ENCODE data around the gene SNX19. TPM values are rescaled to one million over a fixed set of nuclear protein-coding genes. Genes with fewer than 3 reads are reported as not detected.
"Not testable (repeated sequence)": the region's sequence is repeated elsewhere in the genome, so short reads cannot be mapped to it uniquely, and the experiment has no call there.

SNX19 gene
- total and polyA plus RNA-seq, 5 donors, result 17.3 to 59.5 (median 44.9) TPM

GRCh38 chr11:130924750-130925149 lies 8.5 kb upstream of the SNX19 start:
- WGBS, result 44% methylated on average over 3 of the region's 3 CpGs
- Histone ChIP-seq H3K9me3 (ENCODE audit: control insufficient read depth, low read length) (no peaks in the 10 kb centered on the region), H3K27me3 (ENCODE audit: control insufficient read depth, insufficient read depth) (no peaks in the 10 kb centered on the region), H3K27ac (ENCODE audit: low read length) (no peak overlapping the region), H3K4me3 (ENCODE audit: low read length) (no peak overlapping the region), H3K4me1 (ENCODE audit: control insufficient read depth, insufficient read depth, low read length) (no peaks in the 10 kb centered on the region)
- ATAC-seq (no peak), DNase-seq (no peak)
- intact Hi-C loops (cut with DNase I), result loop anchor here in 3 of 4 donors (5.0 to 10.0 kb wide), 3 partner anchors 748 to 753 kb away; no protein-coding TSS in a partner anchor

GRCh38 chr11:130920612-130921011 lies 4.3 kb upstream of the SNX19 start:
- ATAC-seq; H3K27ac ChIP-seq (ENCODE audit: low read length); DNase-seq; H3K4me3 ChIP-seq (ENCODE audit: low read length); H3K9me3 ChIP-seq (ENCODE audit: control insufficient read depth, low read length); H3K27me3 ChIP-seq (ENCODE audit: control insufficient read depth, insufficient read depth); H3K4me1 ChIP-seq (ENCODE audit: control insufficient read depth, insufficient read depth, low read length): not testable (repeated sequence)
- WGBS, result 71% methylated on average over 5 of the region's 5 CpGs
- intact Hi-C loops (cut with DNase I), result loop anchor here in 3 of 4 donors (5.0 to 10.0 kb wide), 3 partner anchors 752 to 757 kb away; no protein-coding TSS in a partner anchor

- WGBS, result 77% methylated on average over 6 of the region's 6 CpGs
- ATAC-seq (no peak), DNase-seq (no peak)
- Histone ChIP-seq H3K27ac (ENCODE audit: low read length) (no peak overlapping the region), H3K4me1 (ENCODE audit: control insufficient read depth, insufficient read depth, low read length) (peaks cover 16% of the 10 kb centered on the region), H3K4me3 (ENCODE audit: low read length) (no peak overlapping the region), H3K27me3 (ENCODE audit: control insufficient read depth, insufficient read depth) (no peaks in the 10 kb centered on the region), H3K9me3 (ENCODE audit: control insufficient read depth, low read length) (no peaks in the 10 kb centered on the region)
- intact Hi-C loops (cut with DNase I), result no loop called here
These were observed 1.8 kb upstream of the SNX19 start for GRCh38 chr11:130918081-130918480.

- no peak for ATAC-seq
- H3K27me3 ChIP-seq (ENCODE audit: control insufficient read depth, insufficient read depth), result no peaks in the 10 kb centered on the region
- peak in 1 of 3 donors; percentile 48 for DNase-seq
- intact Hi-C loops (cut with DNase I), result no loop called here
- no peaks in the 10 kb centered on the region for H3K9me3 ChIP-seq (ENCODE audit: control insufficient read depth, low read length)
- H3K27ac ChIP-seq (ENCODE audit: low read length), result no peak overlapping the region
- WGBS, result 51% methylated on average over 8 of the region's 8 CpGs
- peak overlapping the region; percentile 60 for H3K4me3 ChIP-seq (ENCODE audit: low read length)
- H3K4me1 ChIP-seq (ENCODE audit: control insufficient read depth, insufficient read depth, low read length), result peaks cover 16% of the 10 kb centered on the region
These were observed 631 bp upstream of the SNX19 start for GRCh38 chr11:130916910-130917309.

- Histone ChIP-seq H3K27ac (ENCODE audit: low read length) (peak overlapping the region; percentile 94), H3K4me1 (ENCODE audit: control insufficient read depth, insufficient read depth, low read length) (peaks cover 16% of the 10 kb centered on the region), H3K27me3 (ENCODE audit: control insufficient read depth, insufficient read depth) (no peaks in the 10 kb centered on the region), H3K4me3 (ENCODE audit: low read length) (peak overlapping the region; percentile 98), H3K9me3 (ENCODE audit: control insufficient read depth, low read length) (no peaks in the 10 kb centered on the region)
- WGBS, result 34% methylated on average over 21 of the region's 21 CpGs
- no peak for ATAC-seq
- intact Hi-C loops (cut with DNase I), result no loop called here
- peak; percentile 18 to 53 (median 51) for DNase-seq
These were observed 559 bp downstream of the SNX19 start for GRCh38 chr11:130915603-130916237.

GRCh38 chr11:130913268-130913667 lies 3.0 kb downstream of the SNX19 start:
- DNase-seq (no peak), ATAC-seq (no peak)
- no peaks in the 10 kb centered on the region for H3K9me3 ChIP-seq (ENCODE audit: control insufficient read depth, low read length)
- intact Hi-C loops (cut with DNase I), result no loop called here
- H3K4me1 ChIP-seq (ENCODE audit: control insufficient read depth, insufficient read depth, low read length), result peaks cover 16% of the 10 kb centered on the region
- no peak overlapping the region for H3K4me3 ChIP-seq (ENCODE audit: low read length)
- H3K27me3 ChIP-seq (ENCODE audit: control insufficient read depth, insufficient read depth), result no peaks in the 10 kb centered on the region
- no peak overlapping the region for H3K27ac ChIP-seq (ENCODE audit: low read length)
- WGBS, result 83% methylated on average over 2 of the region's 2 CpGs

GRCh38 chr11:130912552-130912951 lies 3.7 kb downstream of the SNX19 start:
- H3K27ac ChIP-seq (ENCODE audit: low read length), result no peak overlapping the region
- H3K4me1 ChIP-seq (ENCODE audit: control insufficient read depth, insufficient read depth, low read length), result peaks cover 16% of the 10 kb centered on the region
- H3K4me3 ChIP-seq (ENCODE audit: low read length), result no peak overlapping the region
- intact Hi-C loops (cut with DNase I), result no loop called here
- DNase-seq, result no peak
- no peaks in the 10 kb centered on the region for H3K9me3 ChIP-seq (ENCODE audit: control insufficient read depth, low read length)
- 91% methylated on average over 6 of the region's 6 CpGs for WGBS
- no peak for ATAC-seq
- no peaks in the 10 kb centered on the region for H3K27me3 ChIP-seq (ENCODE audit: control insufficient read depth, insufficient read depth)

GRCh38 chr11:130911306-130911705 lies 5.0 kb downstream of the SNX19 start:
- intact Hi-C loops (cut with DNase I), result no loop called here
- no peaks in the 10 kb centered on the region for H3K27me3 ChIP-seq (ENCODE audit: control insufficient read depth, insufficient read depth)
- DNase-seq (no peak), ATAC-seq (no peak)
- H3K9me3 ChIP-seq (ENCODE audit: control insufficient read depth, low read length), result no peaks in the 10 kb centered on the region
- H3K4me3 ChIP-seq (ENCODE audit: low read length), result no peak overlapping the region
- no peak overlapping the region for H3K27ac ChIP-seq (ENCODE audit: low read length)
- H3K4me1 ChIP-seq (ENCODE audit: control insufficient read depth, insufficient read depth, low read length), result peaks cover 16% of the 10 kb centered on the region
- WGBS, result 90% methylated on average over 11 of the region's 11 CpGs

GRCh38 chr11:130909650-130910049 lies 6.6 kb downstream of the SNX19 start:
- no peak for DNase-seq
- H3K4me1 ChIP-seq (ENCODE audit: control insufficient read depth, insufficient read depth, low read length), result peaks cover 6% of the 10 kb centered on the region
- no peak overlapping the region for H3K4me3 ChIP-seq (ENCODE audit: low read length)
- WGBS, result 69% methylated on average over 1 of the region's 1 CpG
- ATAC-seq, result no peak
- H3K27me3 ChIP-seq (ENCODE audit: control insufficient read depth, insufficient read depth), result no peaks in the 10 kb centered on the region
- H3K9me3 ChIP-seq (ENCODE audit: control insufficient read depth, low read length), result no peaks in the 10 kb centered on the region
- no peak overlapping the region for H3K27ac ChIP-seq (ENCODE audit: low read length)
- intact Hi-C loops (cut with DNase I), result no loop called here

GRCh38 chr11:130908770-130909625 lies 7.3 kb downstream of the SNX19 start:
- intact Hi-C loops (cut with DNase I), result no loop called here
- WGBS, result 84% methylated on average over 4 of the region's 4 CpGs
- DNase-seq, result no peak
- no peaks in the 10 kb centered on the region for H3K4me1 ChIP-seq (ENCODE audit: control insufficient read depth, insufficient read depth, low read length)
- no peaks in the 10 kb centered on the region for H3K27me3 ChIP-seq (ENCODE audit: control insufficient read depth, insufficient read depth)
- H3K27ac ChIP-seq (ENCODE audit: low read length), result no peak overlapping the region
- H3K9me3 ChIP-seq (ENCODE audit: control insufficient read depth, low read length), result no peaks in the 10 kb centered on the region
- ATAC-seq, result no peak
- H3K4me3 ChIP-seq (ENCODE audit: low read length), result no peak overlapping the region

GRCh38 chr11:130908061-130908460 lies 8.2 kb downstream of the SNX19 start:
- no peak overlapping the region for H3K4me3 ChIP-seq (ENCODE audit: low read length)
- WGBS, result 86% methylated on average over 6 of the region's 6 CpGs
- H3K4me1 ChIP-seq (ENCODE audit: control insufficient read depth, insufficient read depth, low read length), result no peaks in the 10 kb centered on the region
- H3K27ac ChIP-seq (ENCODE audit: low read length), result no peak overlapping the region
- no peak for ATAC-seq
- intact Hi-C loops (cut with DNase I), result no loop called here
- no peaks in the 10 kb centered on the region for H3K27me3 ChIP-seq (ENCODE audit: control insufficient read depth, insufficient read depth)
- no peak for DNase-seq
- no peaks in the 10 kb centered on the region for H3K9me3 ChIP-seq (ENCODE audit: control insufficient read depth, low read length)
